Karpas-422 (cell line): ENCODE measurements around the gene C2CD2L. TPM values are rescaled to one million over a fixed set of nuclear protein-coding genes. Genes with fewer than 3 reads are reported as not detected.
A peak's percentile ranks its signal among the peaks of the same experiment; 100 is the strongest.

Experiments
- DNase-seq: peaks from one replicate; pipeline ENCODE4 v3.0.0-alpha.2; 2015
- H2AFZ ChIP-seq: fragments of 200-600 bp; sonication (generic); 2 replicates; pipeline ENCODE4 v1.6.1; 2014; ENCODE audit warnings: antibody characterized with exemption, low read length, mixed read lengths
- H3K27ac ChIP-seq: fragments of 200-600 bp; sonication (generic); 2 replicates; pipeline ENCODE4 v1.5.1; 2014; ENCODE audit warnings: mild to moderate bottlenecking, low read length, moderate library complexity
- H3K27me3 ChIP-seq: fragments of 200-600 bp; sonication (generic); 2 replicates; pipeline ENCODE4 v1.6.1; 2014; ENCODE audit warnings: low read length, mixed read lengths
- H3K36me3 ChIP-seq: fragments of 200-600 bp; sonication (generic); 2 replicates; pipeline ENCODE4 v1.6.1; 2014; ENCODE audit warnings: low read length, mixed read lengths; ENCODE audit not compliant: insufficient read depth
- H3K4me1 ChIP-seq: fragments of 200-600 bp; sonication (generic); 2 replicates; pipeline ENCODE4 v1.6.1; 2014; ENCODE audit warnings: mild to moderate bottlenecking, low read length, mixed read lengths
- H3K4me2 ChIP-seq: fragments of 200-600 bp; sonication (generic); 2 replicates; pipeline ENCODE4 v1.6.1; 2014; ENCODE audit warnings: low read length, low read depth, mild to moderate bottlenecking; ENCODE audit not compliant: poor library complexity, severe bottlenecking
- H3K4me3 ChIP-seq: fragments of 200-600 bp; sonication (generic); 2 replicates; pipeline ENCODE4 v1.5.1; 2014; ENCODE audit warnings: mild to moderate bottlenecking, antibody characterized with exemption, low read length, mixed read lengths
- H3K79me2 ChIP-seq: fragments of 200-600 bp; sonication (generic); 2 replicates; pipeline ENCODE4 v1.6.1; 2014; ENCODE audit warnings: mild to moderate bottlenecking, low read length, mixed read lengths
- H3K9ac ChIP-seq: fragments of 200-600 bp; sonication (generic); 2 replicates; pipeline ENCODE4 v1.6.0; 2014; ENCODE audit warnings: low read length
- H3K9me2 ChIP-seq: fragments of 200-600 bp; sonication (generic), shearing (Covaris generic); replicated peaks from 2 replicates; pipeline ENCODE4 v1.6.0; 2014; ENCODE audit warnings: mild to moderate bottlenecking, low read length, moderate library complexity; ENCODE audit not compliant: insufficient read depth
- H3K9me3 ChIP-seq: fragments of 300-700, 200-600 bp; sonication (generic); 2 replicates; pipeline ENCODE4 v1.6.1; 2014; ENCODE audit warnings: low read length, mixed read lengths
- H4K20me1 ChIP-seq: fragments of 200-600 bp; sonication (generic); 2 replicates; pipeline ENCODE4 v1.6.1; 2014; ENCODE audit warnings: mild to moderate bottlenecking, antibody characterized with exemption, low read length, low read depth; ENCODE audit not compliant: insufficient read depth
- total RNA-seq: library from RNA; depleted of rRNA; stranded (reverse); fragments of >200 nt; shearing (Covaris generic); gene quantifications from 2 replicates; pipeline ENCODE4 v1.2.3, GENCODE V29; 2014; ENCODE audit warnings: low replicate concordance

C2CD2L gene
- total RNA-seq, 1 experiment from 2014 or later: 11.9 TPM

GRCh38 chr11:119108857-119109221 is 1.7 kb downstream of the C2CD2L start:
- Histone ChIP-seq H3K9ac (peak overlapping the region; percentile 82), H4K20me1 (no peaks in the 10 kb centered on the region), H3K9me3 (no peaks in the 10 kb centered on the region), H3K79me2 (peaks cover 28% of the 10 kb centered on the region), H3K27ac (peak overlapping the region; percentile 81), H3K9me2 (no peaks in the 10 kb centered on the region), H3K4me3 (peak overlapping the region; percentile 80), H3K4me1 (peaks cover 44% of the 10 kb centered on the region), H3K36me3 (no peaks in the 10 kb centered on the region; the same call in 1 of the 2 replicates), H2AFZ (no peak overlapping the region), H3K4me2 (peak overlapping the region; percentile 79), H3K27me3 (no peaks in the 10 kb centered on the region)
- DNase-seq: no peak

DNA sequence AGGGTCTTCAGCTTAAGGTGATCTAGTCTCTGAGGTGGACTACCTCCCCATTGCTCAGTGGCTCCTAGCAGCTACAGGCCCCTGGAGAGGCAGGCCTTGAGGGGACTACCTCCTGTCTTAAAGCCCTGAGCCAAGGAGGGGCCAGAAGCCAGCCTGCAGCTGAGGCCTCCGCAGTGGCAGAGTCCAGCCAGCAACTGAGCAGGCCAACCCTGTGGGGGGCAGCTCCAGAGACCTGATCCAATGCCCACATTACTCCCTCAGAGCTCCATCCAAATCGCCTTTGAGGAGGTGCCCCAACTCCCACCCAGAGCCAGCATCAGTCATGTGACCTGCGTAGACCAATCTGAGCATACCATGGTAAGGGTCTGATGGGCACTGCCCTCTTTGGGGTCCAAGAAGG is 2.7 kb downstream of the C2CD2L start:
- no peaks in the 10 kb centered on the region; the same call in 1 of the 2 replicates for H3K36me3 ChIP-seq
- DNase-seq: peak; percentile 5
- no peaks in the 10 kb centered on the region for H3K9me3 ChIP-seq
- H3K4me1 ChIP-seq: peaks cover 43% of the 10 kb centered on the region
- no peaks in the 10 kb centered on the region for H3K9me2 ChIP-seq
- no peaks in the 10 kb centered on the region for H3K27me3 ChIP-seq
- H3K27ac ChIP-seq: no peak overlapping the region
- H3K79me2 ChIP-seq: peaks cover 28% of the 10 kb centered on the region
- peak overlapping the region; percentile 79 for H3K4me2 ChIP-seq
- H3K4me3 ChIP-seq: no peak overlapping the region
- H2AFZ ChIP-seq: no peak overlapping the region
- H4K20me1 ChIP-seq: no peaks in the 10 kb centered on the region
- no peak overlapping the region for H3K9ac ChIP-seq

GRCh38 chr11:119110439-119110838 is 3.3 kb downstream of the C2CD2L start:
- no peak overlapping the region for H3K4me3 ChIP-seq
- H3K27ac ChIP-seq: peak overlapping the region; percentile 40
- peak; percentile 31 for DNase-seq
- H2AFZ ChIP-seq: no peak overlapping the region
- H3K4me1 ChIP-seq: peaks cover 43% of the 10 kb centered on the region
- H3K9me2 ChIP-seq: no peaks in the 10 kb centered on the region
- peak overlapping the region; percentile 79 for H3K4me2 ChIP-seq
- no peaks in the 10 kb centered on the region for H3K27me3 ChIP-seq
- no peaks in the 10 kb centered on the region for H3K9me3 ChIP-seq
- H3K79me2 ChIP-seq: peaks cover 28% of the 10 kb centered on the region
- H3K9ac ChIP-seq: no peak overlapping the region; the same call in 1 of the 2 replicates
- no peaks in the 10 kb centered on the region for H4K20me1 ChIP-seq
- no peaks in the 10 kb centered on the region; the same call in 1 of the 2 replicates for H3K36me3 ChIP-seq

DNA sequence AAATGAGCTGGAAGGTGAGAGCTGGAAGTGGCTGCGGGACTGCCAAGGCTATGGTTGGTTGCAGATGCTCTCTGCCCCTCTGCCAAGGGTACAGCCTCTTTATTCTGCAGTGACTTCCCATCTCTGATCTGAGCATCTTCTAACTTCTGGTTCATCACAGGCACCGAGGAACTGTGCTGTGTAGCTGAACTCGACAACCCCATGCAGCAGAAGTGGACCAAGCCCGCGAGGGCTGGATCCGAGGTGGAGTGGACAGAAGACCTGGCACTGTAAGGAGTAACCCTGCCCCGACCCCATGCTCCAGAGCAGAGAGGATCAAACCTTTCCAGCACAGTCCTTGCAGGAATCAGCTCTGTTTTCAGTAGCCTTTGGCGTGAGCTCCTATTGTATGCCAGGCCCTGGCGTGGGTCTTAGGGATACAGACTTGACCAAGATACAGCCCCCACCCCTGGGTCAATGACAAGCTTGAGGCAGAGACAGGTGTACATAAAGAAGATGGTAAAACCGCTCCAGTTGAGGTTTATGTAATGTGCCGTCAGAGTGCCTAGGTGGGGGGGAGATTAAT is 4.3 kb downstream of the C2CD2L start:
- Histone ChIP-seq H3K9ac (no peak overlapping the region), H3K36me3 (no peaks in the 10 kb centered on the region; the same call in 1 of the 2 replicates), H3K79me2 (peaks cover 28% of the 10 kb centered on the region), H4K20me1 (no peaks in the 10 kb centered on the region), H3K4me2 (no peak overlapping the region), H3K27ac (no peak overlapping the region), H3K4me3 (no peak overlapping the region), H3K27me3 (no peaks in the 10 kb centered on the region), H3K9me3 (no peaks in the 10 kb centered on the region), H3K9me2 (no peaks in the 10 kb centered on the region), H2AFZ (no peak overlapping the region), H3K4me1 (peaks cover 35% of the 10 kb centered on the region)
- peak; percentile 28 for DNase-seq

DNA sequence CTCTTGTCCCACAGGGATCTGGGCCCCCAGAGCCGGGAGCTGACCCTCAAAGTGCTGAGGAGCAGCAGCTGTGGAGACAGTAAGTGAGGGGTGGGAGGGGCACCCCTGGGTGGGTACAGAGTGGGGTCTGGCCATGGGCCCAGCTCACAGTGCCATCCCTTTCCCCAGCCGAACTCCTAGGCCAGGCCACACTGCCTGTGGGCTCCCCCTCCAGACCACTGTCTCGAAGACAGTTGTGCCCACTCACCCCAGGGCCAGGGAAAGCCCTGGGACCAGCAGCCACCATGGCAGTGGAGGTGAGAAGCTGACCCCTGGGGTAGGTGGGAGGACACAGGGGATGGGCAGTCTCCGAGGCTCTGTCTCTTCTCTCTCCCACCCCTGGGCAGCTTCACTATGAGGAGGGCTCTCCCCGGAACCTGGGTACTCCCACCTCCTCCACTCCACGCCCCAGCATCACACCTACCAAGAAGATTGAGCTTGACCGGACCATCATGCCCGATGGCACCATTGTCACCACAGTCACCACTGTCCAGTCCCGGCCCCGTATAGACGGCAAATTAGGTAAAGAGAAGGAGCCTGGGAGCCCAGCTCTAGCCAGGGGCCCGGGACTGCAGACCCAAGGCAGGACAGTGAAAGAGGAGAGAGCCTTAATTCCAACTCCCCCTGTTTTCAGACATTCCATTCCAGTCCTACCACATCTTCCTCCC is 5.3 kb downstream of the C2CD2L start:
- no peak overlapping the region for H3K9ac ChIP-seq
- H3K9me3 ChIP-seq: no peaks in the 10 kb centered on the region
- H3K4me2 ChIP-seq: no peak overlapping the region
- H2AFZ ChIP-seq: no peak overlapping the region
- no peaks in the 10 kb centered on the region for H4K20me1 ChIP-seq
- H3K27ac ChIP-seq: no peak overlapping the region
- H3K27me3 ChIP-seq: no peaks in the 10 kb centered on the region
- H3K4me1 ChIP-seq: peaks cover 30% of the 10 kb centered on the region
- DNase-seq: no peak
- peaks cover 28% of the 10 kb centered on the region for H3K79me2 ChIP-seq
- H3K4me3 ChIP-seq: no peak overlapping the region
- peaks cover 3% of the 10 kb centered on the region; the same call in 1 of the 2 replicates for H3K36me3 ChIP-seq
- no peaks in the 10 kb centered on the region for H3K9me2 ChIP-seq

GRCh38 chr11:119113716-119114115 is 6.6 kb downstream of the C2CD2L start:
- Histone ChIP-seq H3K4me3 (no peak overlapping the region), H3K9me2 (no peaks in the 10 kb centered on the region), H3K9me3 (no peaks in the 10 kb centered on the region), H3K27ac (no peak overlapping the region), H3K9ac (no peak overlapping the region), H2AFZ (no peak overlapping the region), H3K4me2 (no peak overlapping the region), H3K27me3 (no peaks in the 10 kb centered on the region), H3K4me1 (peaks cover 26% of the 10 kb centered on the region), H4K20me1 (no peaks in the 10 kb centered on the region), H3K79me2 (peaks cover 16% of the 10 kb centered on the region), H3K36me3 (peaks cover 10% of the 10 kb centered on the region; the same call in 1 of the 2 replicates)
- DNase-seq: peak; percentile 2

- H3K4me3 ChIP-seq: no peak overlapping the region
- H2AFZ ChIP-seq: no peak overlapping the region
- no peak overlapping the region for H3K4me2 ChIP-seq
- peaks cover 19% of the 10 kb centered on the region for H3K4me1 ChIP-seq
- no peaks in the 10 kb centered on the region for H4K20me1 ChIP-seq
- no peaks in the 10 kb centered on the region for H3K27me3 ChIP-seq
- peaks cover 10% of the 10 kb centered on the region for H3K79me2 ChIP-seq
- H3K36me3 ChIP-seq: peaks cover 10% of the 10 kb centered on the region; the same call in 1 of the 2 replicates
- no peak overlapping the region for H3K9ac ChIP-seq
- DNase-seq: peak; percentile 35
- no peaks in the 10 kb centered on the region for H3K9me2 ChIP-seq
- H3K9me3 ChIP-seq: no peaks in the 10 kb centered on the region
- no peak overlapping the region for H3K27ac ChIP-seq
These were observed 7.2 kb downstream of the C2CD2L start for GRCh38 chr11:119114351-119114750.

DNA sequence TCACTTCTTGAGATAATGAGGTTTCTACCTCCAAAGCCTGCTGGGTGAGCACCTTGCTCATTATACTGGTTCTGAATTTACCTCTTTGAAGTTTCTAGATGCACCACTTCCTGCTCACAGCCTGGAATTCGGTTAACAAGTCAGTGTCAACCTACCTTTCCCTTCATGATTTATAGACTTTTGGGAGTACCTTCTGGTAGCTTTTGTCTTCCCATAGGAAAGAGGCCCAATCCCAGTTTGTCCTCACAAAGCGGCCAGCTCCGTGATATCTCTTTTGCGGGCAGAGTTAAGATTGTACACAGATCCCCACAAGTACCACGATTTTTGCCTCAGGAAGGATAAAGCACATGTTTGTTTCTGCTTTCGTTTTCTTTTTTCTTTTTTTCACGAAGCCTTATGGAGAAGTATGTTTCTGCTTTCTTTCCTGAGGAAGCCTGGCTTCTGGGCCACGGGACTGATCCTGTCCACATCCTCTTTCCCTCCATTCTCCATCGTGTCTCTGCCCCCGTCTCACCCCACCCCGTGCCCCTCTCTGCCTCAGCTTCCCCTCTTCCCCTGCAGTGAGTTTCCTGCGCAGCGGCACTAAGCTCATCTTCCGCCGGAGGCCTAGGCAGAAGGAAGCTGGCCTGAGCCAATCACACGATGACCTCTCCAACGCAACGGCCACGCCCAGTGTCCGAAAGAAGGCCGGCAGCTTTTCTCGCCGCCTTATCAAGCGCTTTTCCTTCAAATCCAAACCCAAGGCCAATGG is 8.5 kb downstream of the C2CD2L start:
- Histone ChIP-seq H3K4me3 (no peak overlapping the region), H3K27ac (no peak overlapping the region), H3K4me2 (no peak overlapping the region), H4K20me1 (no peaks in the 10 kb centered on the region), H3K27me3 (no peaks in the 10 kb centered on the region), H3K9me2 (no peaks in the 10 kb centered on the region), H3K9me3 (no peaks in the 10 kb centered on the region), H2AFZ (no peak overlapping the region), H3K36me3 (peaks cover 10% of the 10 kb centered on the region; the same call in 1 of the 2 replicates), H3K79me2 (no peaks in the 10 kb centered on the region), H3K9ac (no peak overlapping the region), H3K4me1 (peaks cover 12% of the 10 kb centered on the region)
- DNase-seq: peak; percentile 29
